PFSK-1 (cell line): ENCODE measurements around the gene SLC13A5.

Source experiments
- POLR2AphosphoS5 ChIP-seq: IDR thresholded peaks from 2 replicates; pipeline ENCODE4 v1.6.1; 2012; ENCODE audit warnings: low read depth, mild to moderate bottlenecking, control low read depth, low read length, moderate library complexity
- REST ChIP-seq, 2 experiments: IDR thresholded peaks; 2 replicates each; pipeline versions ENCODE4 v1.6.1 to v1.8.0; 2011 to 2012; ENCODE audit warnings: low read depth in 2 of 2, low read length in 2 of 2, control low read depth in 1 of 2, inconsistent platforms in 1 of 2, mild to moderate bottlenecking in 1 of 2, moderate library complexity in 1 of 2; ENCODE audit not compliant: insufficient read depth in 1 of 2
- TAF1 ChIP-seq: IDR thresholded peaks from 2 replicates; pipeline ENCODE4 v1.6.1; 2012; ENCODE audit warnings: low read length, control low read depth, borderline replicate concordance; ENCODE audit not compliant: insufficient read depth

GRCh38 chr17:6713130-6713917, at the start of gene SLC13A5:
- TF ChIP-seq POLR2AphosphoS5, result no peak
- no peak for TF ChIP-seq REST (IDR thresholded peaks at IDR 0.05; ENCODE audit: insufficient read depth in 1 of 2, low read depth in 2 of 2, low read length in 2 of 2)
- TF ChIP-seq TAF1, result no peak
